H9 (cell line): ENCODE results near the gene PAGR1. TPM values are rescaled to one million over a fixed set of nuclear protein-coding genes. Genes with fewer than 3 reads are reported as not detected.

Source experiments
- DNase-seq: peaks from one replicate; pipeline ENCODE4 v3.0.0-alpha.2; 2017
- H2AFZ ChIP-seq: one replicate; pipeline ENCODE4 v1.6.1; 2013; ENCODE audit warnings: mild to moderate bottlenecking, low read length, control low read depth, moderate library complexity
- H2AK5ac ChIP-seq: 2 replicates; pipeline ENCODE4 v1.6.1; 2013; ENCODE audit warnings: low read length, control low read depth, mixed read lengths; ENCODE audit not compliant: insufficient read length
- H2BK120ac ChIP-seq: one replicate; pipeline ENCODE4 v1.6.1; 2013; ENCODE audit warnings: low read depth, mild to moderate bottlenecking, low read length, control low read depth, inconsistent platforms; ENCODE audit not compliant: poor library complexity, severe bottlenecking
- H2BK12ac ChIP-seq: 2 replicates; pipeline ENCODE4 v1.6.1; 2013; ENCODE audit warnings: low read length, control low read depth, mixed read lengths, low read depth; ENCODE audit not compliant: insufficient read length
- H2BK15ac ChIP-seq: 2 replicates; pipeline ENCODE4 v1.6.1; 2013; ENCODE audit warnings: low read depth, low read length, control low read depth
- H2BK20ac ChIP-seq: one replicate; pipeline ENCODE4 v1.6.1; 2013; ENCODE audit warnings: low read depth, mild to moderate bottlenecking, low read length, control low read depth, inconsistent platforms; ENCODE audit not compliant: poor library complexity, severe bottlenecking
- H2BK5ac ChIP-seq: 2 replicates; pipeline ENCODE4 v1.6.1; 2013; ENCODE audit warnings: low read length, control low read depth, mixed read lengths; ENCODE audit not compliant: insufficient read length
- H3K14ac ChIP-seq: 2 replicates; pipeline ENCODE4 v1.6.1; 2013; ENCODE audit warnings: low read length, control low read depth; ENCODE audit not compliant: insufficient read depth
- H3K18ac ChIP-seq: 2 replicates; pipeline ENCODE4 v1.6.1; 2013; ENCODE audit warnings: low read depth, mild to moderate bottlenecking, mixed read lengths, low read length, control low read depth; ENCODE audit not compliant: insufficient read length
- H3K23ac ChIP-seq: 2 replicates; pipeline ENCODE4 v1.6.1; 2013; ENCODE audit warnings: low read length, control low read depth, mixed read lengths, low read depth; ENCODE audit not compliant: insufficient read length
- H3K23me2 ChIP-seq: 2 replicates; pipeline ENCODE4 v1.6.1; 2013; ENCODE audit warnings: low read depth, mild to moderate bottlenecking, mixed read lengths, low read length, control low read depth; ENCODE audit not compliant: insufficient read length, poor library complexity, severe bottlenecking
- H3K27ac ChIP-seq: 2 replicates; pipeline ENCODE4 v1.5.1; 2013; ENCODE audit warnings: low read length, control low read depth, mixed read lengths, low read depth; ENCODE audit not compliant: insufficient read length
- H3K27me3 ChIP-seq: 2 replicates; pipeline ENCODE4 v1.6.1; 2013; ENCODE audit warnings: low read length, control low read depth, inconsistent platforms; ENCODE audit not compliant: insufficient read depth
- H3K4ac ChIP-seq: 2 replicates; pipeline ENCODE4 v1.6.1; 2013; ENCODE audit warnings: low read depth, mild to moderate bottlenecking, control low read depth, inconsistent platforms, low read length, moderate library complexity
- H3K4me1 ChIP-seq: 2 replicates; pipeline ENCODE4 v1.6.1; 2013; ENCODE audit warnings: low read length, control low read depth, inconsistent platforms; ENCODE audit not compliant: insufficient read depth
- H3K4me2 ChIP-seq: 2 replicates; pipeline ENCODE4 v1.6.1; 2013; ENCODE audit warnings: low read length, control low read depth, mixed read lengths; ENCODE audit not compliant: insufficient read length, insufficient read depth
- H3K56ac ChIP-seq: 2 replicates; pipeline ENCODE4 v1.6.1; 2013; ENCODE audit warnings: low read depth, mild to moderate bottlenecking, mixed read lengths, low read length, control low read depth; ENCODE audit not compliant: insufficient read length
- H3K79me1 ChIP-seq: 2 replicates; pipeline ENCODE4 v1.6.1; 2013; ENCODE audit warnings: low read depth, mild to moderate bottlenecking, moderate library complexity, low read length, control low read depth, inconsistent platforms; ENCODE audit not compliant: insufficient read depth, poor library complexity, severe bottlenecking
- H3K79me2 ChIP-seq: 2 replicates; pipeline ENCODE4 v1.6.1; 2013; ENCODE audit warnings: low read length, control low read depth, inconsistent platforms; ENCODE audit not compliant: insufficient read depth
- H3K9ac ChIP-seq: 2 replicates; pipeline ENCODE4 v1.6.1; 2013; ENCODE audit warnings: low read length, control low read depth, mixed read lengths; ENCODE audit not compliant: insufficient read length; ENCODE audit errors: extremely low read depth
- H3K9me3 ChIP-seq: one replicate; pipeline ENCODE4 v1.6.1; 2013; ENCODE audit warnings: low read depth, low read length, inconsistent platforms; ENCODE audit not compliant: control insufficient read depth
- H3T11ph ChIP-seq: one replicate; pipeline ENCODE4 v1.6.1; 2013; ENCODE audit warnings: mild to moderate bottlenecking, low read length, control low read depth, inconsistent platforms
- H4K20me1 ChIP-seq: one replicate; pipeline ENCODE4 v1.6.1; 2013; ENCODE audit not compliant: control insufficient read depth, insufficient read length, insufficient read depth
- H4K5ac ChIP-seq: 2 replicates; pipeline ENCODE4 v1.6.1; 2013; ENCODE audit warnings: low read depth, mild to moderate bottlenecking, mixed read lengths, low read length, control low read depth; ENCODE audit not compliant: insufficient read length
- H4K8ac ChIP-seq: replicated peaks from 2 replicates; pipeline ENCODE4 v1.6.1; 2013; ENCODE audit warnings: low read length, control low read depth, mixed read lengths, low read depth; ENCODE audit not compliant: insufficient read length
- H4K91ac ChIP-seq: 2 replicates; pipeline ENCODE4 v1.6.1; 2013; ENCODE audit warnings: low read depth, mild to moderate bottlenecking, moderate library complexity, mixed read lengths, low read length, control low read depth; ENCODE audit not compliant: insufficient read length
- H3K27ac Mint-ChIP-seq, 3 experiments: 2 replicates in 2 of 3; 3 replicates in 1 of 3; pipeline ENCODE4 v1.8.0; 2020 to 2021; ENCODE audit warnings: mixed read lengths in 3 of 3, mild to moderate bottlenecking in 1 of 3, moderate library complexity in 1 of 3
- H3K27me3 Mint-ChIP-seq: 2 replicates; pipeline ENCODE4 v1.8.0; 2021; ENCODE audit warnings: low read depth, mild to moderate bottlenecking, moderate library complexity, mixed read lengths
- H3K36me3 Mint-ChIP-seq, 3 experiments: 2 replicates in 2 of 3; 3 replicates in 1 of 3; pipeline ENCODE4 v1.8.0; 2020 to 2021; ENCODE audit warnings: low read depth in 3 of 3, mixed read lengths in 3 of 3; ENCODE audit not compliant: insufficient read depth in 1 of 3
- H3K4me1 Mint-ChIP-seq, 2 experiments: 2 replicates each; pipeline ENCODE4 v1.8.0; 2020; ENCODE audit warnings: mixed read lengths in 2 of 2
- H3K4me3 Mint-ChIP-seq, 2 experiments: 2 replicates in 1 of 2; 3 replicates in 1 of 2; pipeline ENCODE4 v1.8.0; 2020 to 2021; ENCODE audit warnings: mild to moderate bottlenecking in 2 of 2, mixed read lengths in 2 of 2, moderate library complexity in 1 of 2
- H3K9me3 Mint-ChIP-seq, 2 experiments: 2 replicates in 1 of 2; 3 replicates in 1 of 2; pipeline ENCODE4 v1.8.0; 2020; ENCODE audit warnings: mild to moderate bottlenecking in 2 of 2, mixed read lengths in 2 of 2, moderate library complexity in 1 of 2
- CTCF ChIP-seq: fragments of 200-600 bp; sonication (generic); conservative IDR thresholded peaks from 3 replicates; pipeline ENCODE4 v1.8.0; 2021; ENCODE audit warnings: antibody characterized with exemption, mild to moderate bottlenecking
- WGBS: extraction: QIAGEN DNeasy Blood & Tissue Kit; methylation state at CpG from one replicate; pipeline ENCODE4 v1.1.7; 2013; ENCODE audit warnings: missing lambda C conversion rate, low lambda C conversion rate, mixed read lengths; ENCODE audit not compliant: insufficient read length; ENCODE audit errors: extremely low coverage; 5-methylcytosine and 5-hydroxymethylcytosine counted together
- total RNA-seq: library from RNA; stranded (reverse); gene quantifications from 2 replicates; pipeline ENCODE4 v1.2.1, GENCODE V29; 2021

PAGR1 gene
- total RNA-seq, 1 experiment from 2014 or later, result 65.3 TPM

GRCh38 chr16:29834079-29834478 is 18.1 kb downstream of the PAGR1 start:
- H3K23ac ChIP-seq, result no peak overlapping the region
- H3K27ac ChIP-seq, result no peak overlapping the region
- no peak overlapping the region for H2BK120ac ChIP-seq

More at GRCh38 chr16:29834079-29834478, 18.1 kb downstream of the PAGR1 start:
- Histone ChIP-seq H3K4me2 (no peak overlapping the region), H4K8ac (no peak overlapping the region), H2BK5ac (no peak overlapping the region), H2AK5ac (no peak overlapping the region), H2BK20ac (no peak overlapping the region), H3T11ph (no peak overlapping the region), H3K9me3 (no peaks in the 10 kb centered on the region), H2BK15ac (no peak overlapping the region), H3K27me3 (no peaks in the 10 kb centered on the region), H3K14ac (no peak overlapping the region), H4K5ac (no peak overlapping the region), H3K56ac (no peak overlapping the region), H3K4me1 (peaks cover 2% of the 10 kb centered on the region; the same call in 1 of the 2 replicates), H4K20me1 (no peaks in the 10 kb centered on the region), H4K91ac (no peak overlapping the region), H3K9ac (no peak overlapping the region), H2BK12ac (no peak overlapping the region), H2AFZ (no peak overlapping the region), H3K18ac (no peak overlapping the region), H3K79me2 (no peaks in the 10 kb centered on the region), H3K4ac (no peak overlapping the region), H3K79me1 (no peaks in the 10 kb centered on the region), H3K23me2 (peaks cover 4% of the 10 kb centered on the region)
- DNase-seq, result no peak
- no CpG with 5 or more reads among the region's 5 CpGs for WGBS
- Mint-ChIP-seq H3K27me3 (no peaks in the 10 kb centered on the region; the same call in 1 of the 2 replicates), H3K27ac (no peak overlapping the region), H3K9me3 (no peaks in the 10 kb centered on the region), H3K4me1 (peaks cover 0 to 3% of the 10 kb centered on the region in 2 experiments; a peak in 2 of 4 replicates), H3K36me3 (no peaks in the 10 kb centered on the region), H3K4me3 (no peak overlapping the region)
- no peak for TF ChIP-seq CTCF
